GM18505 (cell line): ENCODE data around the gene TNFAIP2.
"Not testable (repeated sequence)": the region's sequence is repeated elsewhere in the genome, so short reads cannot be mapped to it uniquely, and the experiment has no call there.

Experiments used
- ATAC-seq: cut with Tn5 transposase; IDR thresholded peaks from one replicate; pipeline ENCODE4 v1.9.1; 2021; ENCODE audit not compliant: unreplicated experiment
- POLR2A ChIP-seq: IDR thresholded peaks from 4 replicates; pipeline ENCODE4 v1.6.1; 2011; ENCODE audit warnings: borderline replicate concordance; ENCODE audit not compliant: insufficient read depth, insufficient read length; ENCODE audit errors: extremely low read depth

Gene TNFAIP2

DNA sequence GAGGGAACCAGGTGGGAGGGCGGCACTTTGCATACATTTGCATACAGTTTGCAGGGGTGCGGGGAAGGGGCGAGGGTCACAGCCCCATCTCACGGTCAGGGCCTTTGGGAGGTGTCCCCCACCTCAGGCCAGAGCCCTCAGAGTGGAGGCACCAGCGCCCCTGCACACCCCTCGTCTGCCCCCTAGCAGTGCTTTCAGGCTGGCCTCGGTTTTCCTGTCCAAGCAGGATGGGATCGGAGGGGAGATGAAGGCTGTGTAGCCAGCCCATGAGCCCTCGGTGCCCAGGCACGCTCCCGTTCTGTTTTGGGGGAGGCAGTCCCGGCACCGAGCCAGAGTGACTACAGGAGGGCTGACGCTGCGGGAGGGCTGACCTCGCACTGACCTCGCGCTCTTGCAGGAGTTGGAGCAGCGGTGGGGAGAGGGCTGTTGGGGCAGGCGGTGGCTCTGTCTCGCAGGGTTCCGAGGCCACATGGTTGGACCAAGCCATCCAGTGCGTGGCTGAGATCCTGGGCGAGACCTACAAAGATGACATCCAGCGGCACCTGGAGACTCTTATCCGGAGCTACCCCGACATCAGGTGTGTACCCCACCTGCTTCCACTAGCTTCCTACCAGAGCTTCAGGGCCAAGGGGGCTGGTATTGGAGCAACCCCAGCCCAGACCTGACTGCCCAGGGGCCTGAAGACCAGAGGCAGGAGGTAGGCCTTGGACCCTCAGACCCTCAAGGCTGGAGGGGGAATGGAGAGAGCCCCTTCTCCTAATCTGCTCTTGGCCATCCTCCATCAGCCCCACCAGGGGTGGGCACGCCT lies 15.1 kb upstream of the TNFAIP2 start:
- no peak for TF ChIP-seq POLR2A
- ATAC-seq = no peak

GRCh38 chr14:103108749-103109207 lies 14.5 kb upstream of the TNFAIP2 start:
- ATAC-seq = no peak
- no peak for TF ChIP-seq POLR2A

DNA sequence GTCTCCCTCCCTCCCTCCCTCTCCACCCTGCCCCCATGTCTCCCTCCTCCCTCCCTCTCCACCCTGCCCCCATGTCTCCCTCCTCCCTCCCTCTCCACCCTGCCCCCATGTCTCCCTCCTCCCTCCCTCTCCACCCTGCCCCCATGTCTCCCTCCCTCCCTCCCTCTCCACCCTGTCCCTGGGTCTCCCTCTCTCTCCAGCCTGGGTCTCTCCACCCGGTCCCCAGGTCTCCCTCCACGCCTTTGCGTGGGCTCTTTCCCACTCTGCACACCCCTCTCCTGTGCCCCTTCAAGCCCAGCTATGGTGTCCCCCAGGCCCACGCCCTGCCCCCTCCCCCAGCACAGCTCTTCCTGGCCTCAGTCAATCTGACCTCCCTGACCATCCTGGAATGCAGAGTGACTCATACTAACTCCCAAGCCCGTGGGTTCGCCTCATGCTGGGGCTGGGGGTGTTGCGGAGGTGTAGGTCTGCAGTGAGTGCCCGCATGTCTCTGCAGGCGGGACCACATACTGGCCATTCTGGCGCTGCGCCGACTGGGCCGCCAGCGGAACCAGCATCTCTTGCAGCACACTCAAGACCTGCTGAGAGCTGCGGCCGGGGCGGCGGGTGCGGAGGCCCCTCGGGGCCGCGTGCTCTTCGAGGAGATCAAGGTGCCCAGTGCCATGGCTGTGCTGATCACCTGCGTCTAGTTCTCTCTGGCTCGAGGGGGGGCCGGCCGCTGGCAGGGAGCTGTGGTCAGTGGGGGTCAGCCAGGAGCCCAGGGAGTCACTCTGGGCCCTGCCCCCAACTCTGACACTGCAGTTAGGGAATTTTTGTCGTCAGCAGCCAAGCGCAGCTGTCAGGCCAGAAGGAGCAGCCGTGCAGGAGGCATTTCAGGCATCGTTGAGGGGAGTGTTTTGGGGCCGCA lies 13.5 kb upstream of the TNFAIP2 start:
- no peak for ATAC-seq
- TF ChIP-seq POLR2A = no peak

GRCh38 chr14:103110681-103111231 lies 12.5 kb upstream of the TNFAIP2 start:
- no peak for TF ChIP-seq POLR2A
- ATAC-seq = no peak

DNA sequence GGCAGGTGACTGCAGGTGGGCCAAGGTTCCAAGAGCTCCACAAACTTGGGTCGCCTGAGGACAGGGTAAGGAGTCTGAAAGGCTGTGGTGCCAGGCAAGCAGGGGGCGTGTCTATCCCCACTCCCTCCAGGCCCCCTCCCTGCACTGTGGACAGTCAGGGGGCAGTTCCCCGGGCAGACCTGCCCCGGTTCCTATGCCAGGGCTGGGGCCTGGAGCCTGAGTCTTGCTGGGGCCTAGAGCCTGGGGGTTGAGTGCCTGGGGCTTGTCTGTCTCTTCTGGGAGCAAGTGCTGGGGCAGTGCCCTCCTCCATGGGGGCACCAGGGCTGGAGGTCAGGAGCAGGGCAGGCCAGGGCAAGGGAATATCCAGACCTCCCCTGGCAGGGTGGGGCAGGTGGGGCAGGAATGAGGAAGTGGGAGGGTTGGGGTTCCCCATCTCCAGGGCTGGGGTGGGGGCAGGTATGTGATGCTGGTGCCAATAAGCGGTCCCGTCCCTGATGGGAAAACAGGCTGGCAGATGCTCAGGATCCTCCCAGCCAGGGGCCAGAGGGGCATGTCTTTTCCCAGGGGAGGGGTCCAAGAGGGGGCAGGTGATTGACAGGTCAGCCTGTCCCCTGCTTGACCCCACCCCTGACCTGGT lies 11.9 kb upstream of the TNFAIP2 start:
- no peak for ATAC-seq
- no peak for TF ChIP-seq POLR2A

- ATAC-seq = no peak
- TF ChIP-seq POLR2A = no peak
These were observed 10.6 kb upstream of the TNFAIP2 start for GRCh38 chr14:103112400-103113243.

GRCh38 chr14:103113303-103113702 lies 10.0 kb upstream of the TNFAIP2 start:
- no peak for TF ChIP-seq POLR2A
- no peak for ATAC-seq

DNA sequence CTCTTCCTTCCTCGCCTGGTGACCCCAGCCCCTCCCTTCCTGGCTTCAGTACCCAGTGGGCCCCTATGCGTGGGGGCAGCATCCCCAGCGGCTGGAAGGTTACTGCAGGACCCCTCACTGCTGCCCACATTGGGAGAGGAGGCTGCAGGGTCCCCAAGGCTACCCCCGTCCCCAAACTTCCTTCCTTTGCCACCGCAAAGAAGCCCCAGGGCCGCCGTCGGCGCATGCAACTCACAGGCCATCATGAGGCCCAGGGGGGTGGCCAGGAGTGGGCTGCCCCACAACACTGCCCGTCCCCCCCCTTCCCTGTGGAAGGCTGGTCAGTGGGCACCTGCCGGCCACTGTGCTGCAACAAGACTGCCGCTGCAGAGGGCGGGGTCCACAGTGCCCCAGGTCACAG lies 9.5 kb upstream of the TNFAIP2 start:
- TF ChIP-seq POLR2A = no peak
- ATAC-seq = no peak

DNA sequence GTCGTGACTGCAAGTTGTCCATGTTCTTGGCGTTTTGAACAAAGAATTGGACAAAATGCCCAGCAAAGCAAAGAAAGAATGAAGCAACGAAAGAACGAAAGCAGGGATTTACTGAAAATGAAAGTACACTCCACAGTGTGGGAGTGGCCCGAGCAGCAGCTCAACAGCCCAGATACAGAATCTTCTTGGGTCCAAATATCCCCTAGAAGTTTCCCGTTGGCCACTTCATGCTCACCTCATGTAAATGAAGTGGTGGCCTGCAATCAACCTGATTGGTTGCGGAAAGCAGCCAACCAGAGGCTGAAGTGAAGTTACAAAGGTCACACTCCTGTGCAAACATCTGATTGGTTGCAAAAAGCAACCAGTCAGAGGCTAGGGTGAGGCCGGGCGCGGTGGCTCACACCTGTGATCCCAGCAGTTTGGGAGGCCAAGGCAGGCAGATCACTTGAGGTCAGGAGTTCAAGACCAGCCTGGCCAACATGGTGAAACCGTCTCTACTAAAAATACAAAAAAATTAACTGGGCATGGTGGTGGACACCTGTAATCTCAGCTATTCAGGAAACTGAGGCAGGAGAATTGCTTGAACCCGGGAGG lies 8.1 kb upstream of the TNFAIP2 start:
- ATAC-seq = not testable (repeated sequence)

- ATAC-seq = no peak
- no peak for TF ChIP-seq POLR2A
These were observed 7.3 kb upstream of the TNFAIP2 start for GRCh38 chr14:103115845-103116572.

DNA sequence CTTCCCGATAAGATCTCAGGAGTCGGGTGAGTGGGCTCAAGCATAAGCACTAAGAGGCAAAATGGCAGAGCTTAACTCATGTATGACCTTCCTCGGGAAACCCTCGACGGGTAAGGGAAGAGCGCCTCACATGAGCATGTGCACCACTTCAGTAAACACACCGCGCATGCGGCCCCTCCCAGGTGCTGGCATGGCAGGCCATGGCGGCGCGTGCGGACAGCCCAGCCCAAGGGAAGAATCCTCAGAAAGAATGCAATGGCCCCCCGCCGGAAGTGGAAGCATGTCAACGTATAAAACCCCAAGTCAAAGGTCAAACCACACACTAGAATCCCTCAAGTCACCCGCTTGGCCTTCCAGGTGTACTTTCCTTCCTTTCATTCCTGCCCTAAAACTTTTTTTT lies 6.6 kb upstream of the TNFAIP2 start:
- TF ChIP-seq POLR2A = no peak
- ATAC-seq = no peak

DNA sequence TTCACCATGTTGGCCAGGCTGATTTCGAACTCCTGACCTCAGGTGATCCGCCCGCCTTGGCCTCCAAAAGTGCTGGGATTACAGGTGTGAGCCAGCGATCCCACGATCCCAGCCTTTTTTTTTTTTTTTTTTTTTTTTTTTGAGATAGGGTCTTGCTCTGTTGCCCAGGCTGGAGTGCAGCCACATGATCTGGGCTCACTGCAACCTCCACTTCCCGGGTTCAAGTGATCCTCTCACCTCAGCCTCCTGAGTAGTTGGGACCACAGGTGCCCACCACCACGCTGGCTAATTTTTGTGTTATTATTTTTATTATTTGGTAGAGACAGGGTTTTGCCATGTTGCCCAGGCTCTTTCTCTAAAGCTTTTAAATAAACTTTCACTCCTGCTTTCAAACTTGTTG lies 5.8 kb upstream of the TNFAIP2 start:
- not testable (repeated sequence) for ATAC-seq
